KOPT-K1 (cell line): ENCODE measurements around the gene TEX2.
"Not testable (repeated sequence)": the region's sequence is repeated elsewhere in the genome, so short reads cannot be mapped to it uniquely, and the experiment has no call there.

ENCODE experiments used
- H3K27ac ChIP-seq: fragments of 200-600 bp; sonication (generic); 2 replicates; pipeline ENCODE4 v1.5.1; 2016; ENCODE audit warnings: antibody characterized with exemption, mild to moderate bottlenecking, low read depth, low read length; ENCODE audit not compliant: poor library complexity, severe bottlenecking
- H3K36me3 ChIP-seq: fragments of 200-600 bp; sonication (generic); 2 replicates; pipeline ENCODE4 v1.5.1; 2017; ENCODE audit warnings: antibody characterized with exemption, mild to moderate bottlenecking, low read length, moderate library complexity; ENCODE audit not compliant: insufficient read depth
- H3K9me3 ChIP-seq: fragments of 200-600 bp; sonication (generic); 2 replicates; pipeline ENCODE4 v1.5.1; 2017; ENCODE audit warnings: antibody characterized with exemption, low read length, mild to moderate bottlenecking; ENCODE audit not compliant: insufficient read depth, poor library complexity, severe bottlenecking

Gene TEX2

DNA sequence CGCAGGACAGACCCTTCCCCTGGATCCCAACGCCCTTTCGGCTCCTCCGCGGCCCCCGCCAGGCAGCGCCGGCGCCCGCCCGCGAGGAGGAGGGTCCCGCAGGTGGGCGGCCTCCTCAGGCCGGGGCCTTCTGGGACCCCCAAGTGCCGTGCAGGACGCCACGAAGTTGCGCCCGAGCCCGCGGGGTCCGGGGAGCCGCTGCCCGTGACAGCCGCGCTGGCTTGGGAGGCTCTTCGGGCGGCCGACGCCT lies 133.6 kb downstream of the TEX2 start:
- Histone ChIP-seq H3K27ac (peak overlapping the region; percentile 77), H3K36me3 (no peaks in the 10 kb centered on the region), H3K9me3 (no peaks in the 10 kb centered on the region)

DNA sequence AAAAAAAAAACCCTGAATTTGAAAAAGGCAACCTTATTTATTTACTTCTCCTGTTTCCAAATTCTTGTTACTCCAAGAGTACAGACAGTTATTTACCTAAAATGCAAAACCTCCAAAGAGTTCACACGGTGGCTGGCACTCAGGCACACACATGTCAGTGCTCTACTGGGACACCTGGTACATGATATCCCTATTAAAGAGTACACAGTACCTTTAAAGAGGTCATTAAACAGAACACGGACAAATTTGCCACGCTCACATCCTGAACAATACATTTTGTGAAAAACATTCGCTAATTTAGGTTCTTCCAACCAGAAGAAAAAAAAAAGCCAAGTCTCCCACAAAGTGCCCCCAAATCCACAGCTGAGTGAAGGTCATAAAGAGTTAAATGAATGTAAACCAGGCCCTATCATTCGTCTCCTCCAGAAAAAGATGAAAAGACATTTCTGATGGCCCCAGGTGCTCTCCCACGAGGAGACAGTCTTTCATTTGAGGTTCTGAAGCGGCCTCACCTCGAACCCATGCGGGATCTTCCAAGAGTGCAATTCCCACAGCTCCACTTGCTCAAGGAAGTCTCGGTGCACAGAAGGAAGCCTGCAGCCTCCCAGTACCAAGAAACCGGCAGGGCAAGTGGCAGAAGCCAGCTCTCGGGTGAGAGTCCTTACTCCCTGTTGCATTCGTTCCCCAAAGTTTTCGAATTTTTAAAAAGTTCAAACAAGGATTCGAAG lies 134.1 kb downstream of the TEX2 start:
- peak overlapping the region; percentile 77 for H3K27ac ChIP-seq
- no peaks in the 10 kb centered on the region for H3K9me3 ChIP-seq
- peaks cover 4% of the 10 kb centered on the region; the same call in 1 of the 2 replicates for H3K36me3 ChIP-seq

GRCh38 chr17:64126918-64127317 lies 136.1 kb downstream of the TEX2 start:
- Histone ChIP-seq H3K9me3 (no peaks in the 10 kb centered on the region), H3K36me3 (peaks cover 6% of the 10 kb centered on the region; the same call in 1 of the 2 replicates), H3K27ac (no peak overlapping the region)

- no peak overlapping the region for H3K27ac ChIP-seq
- no peaks in the 10 kb centered on the region for H3K9me3 ChIP-seq
- H3K36me3 ChIP-seq: peaks cover 6% of the 10 kb centered on the region; the same call in 1 of the 2 replicates
Observed at GRCh38 chr17:64125937-64126336, 137.1 kb downstream of the TEX2 start.

DNA sequence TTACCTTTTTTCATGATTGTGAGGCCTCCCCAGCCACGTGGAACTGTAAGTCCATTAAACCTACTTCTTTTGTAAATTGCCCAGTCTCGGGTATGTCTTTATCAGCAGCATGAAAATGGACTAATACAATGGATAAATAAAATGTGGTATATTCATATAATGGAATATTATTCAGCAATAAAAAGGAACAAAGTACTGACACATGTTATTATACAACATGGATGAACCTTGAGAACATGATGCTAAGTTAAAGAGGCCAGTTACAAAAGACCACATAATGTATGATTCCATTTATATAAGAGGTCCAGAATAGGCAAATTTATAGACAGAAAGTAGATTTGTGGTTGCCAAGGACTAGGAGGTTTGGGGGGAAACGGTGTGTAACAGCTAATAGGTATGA lies 138.5 kb downstream of the TEX2 start:
- Histone ChIP-seq H3K27ac (no peak overlapping the region), H3K36me3 (peaks cover 6% of the 10 kb centered on the region; the same call in 1 of the 2 replicates), H3K9me3 (no peaks in the 10 kb centered on the region)

DNA sequence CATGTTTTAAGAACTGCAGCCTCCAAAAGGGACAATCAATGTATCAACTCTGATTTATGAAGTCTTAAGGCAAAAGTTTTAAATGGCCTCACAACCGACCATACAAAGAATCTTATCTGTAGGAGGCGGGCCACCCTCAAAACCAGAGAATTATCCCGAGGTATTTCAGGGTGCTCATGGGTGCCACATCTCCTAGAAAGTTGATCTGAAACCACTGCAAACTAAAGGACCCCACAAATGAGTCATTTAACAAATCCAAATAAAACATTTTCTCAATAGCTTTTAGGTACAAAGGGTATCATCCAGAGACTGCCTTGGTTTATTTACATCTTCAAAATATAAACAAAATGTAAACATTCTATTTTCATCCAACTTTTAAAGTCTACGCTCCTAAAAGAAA lies 139.9 kb downstream of the TEX2 start:
- peaks cover 6% of the 10 kb centered on the region; the same call in 1 of the 2 replicates for H3K36me3 ChIP-seq

GRCh38 chr17:64120972-64121786 lies 141.9 kb downstream of the TEX2 start:
- not testable (repeated sequence) for H3K9me3 ChIP-seq, H3K36me3 ChIP-seq
- H3K27ac ChIP-seq: peak overlapping the region; percentile 74

More for the DNA sequence above, 139.9 kb downstream of the TEX2 start:
- Histone ChIP-seq H3K27ac (no peak overlapping the region), H3K9me3 (no peaks in the 10 kb centered on the region)

DNA sequence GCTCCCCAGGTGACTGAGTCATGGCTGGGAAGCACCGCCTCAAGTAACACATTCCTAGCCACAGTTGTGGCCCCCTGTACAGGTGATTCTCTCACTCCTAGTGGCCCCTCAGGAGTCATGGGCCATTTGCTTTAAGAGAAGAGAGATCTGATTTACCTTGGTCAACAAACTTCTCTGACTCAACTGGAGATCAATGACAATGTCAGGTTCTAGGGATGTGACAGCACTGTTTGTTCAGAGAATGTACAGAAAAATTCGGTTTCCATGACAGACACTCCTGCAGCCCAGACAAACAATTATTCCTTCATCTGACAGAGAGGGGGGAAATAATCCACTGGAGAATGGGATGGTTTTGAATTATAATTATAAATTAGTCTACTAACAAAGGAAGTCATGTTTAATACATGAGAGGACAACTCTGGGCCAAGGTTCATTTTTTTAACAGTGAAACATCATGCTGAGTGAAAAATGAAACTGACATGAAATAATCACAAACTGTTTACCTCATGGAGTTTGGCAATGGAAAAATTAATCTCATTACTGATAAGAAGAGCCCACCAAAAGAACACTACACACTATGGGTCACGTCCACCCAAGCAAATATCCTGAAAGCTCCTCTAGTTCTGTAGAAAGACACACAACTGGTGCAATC lies 142.8 kb downstream of the TEX2 start:
- peaks cover 6% of the 10 kb centered on the region; the same call in 1 of the 2 replicates for H3K36me3 ChIP-seq
- no peaks in the 10 kb centered on the region for H3K9me3 ChIP-seq
- peak overlapping the region; percentile 74 for H3K27ac ChIP-seq

DNA sequence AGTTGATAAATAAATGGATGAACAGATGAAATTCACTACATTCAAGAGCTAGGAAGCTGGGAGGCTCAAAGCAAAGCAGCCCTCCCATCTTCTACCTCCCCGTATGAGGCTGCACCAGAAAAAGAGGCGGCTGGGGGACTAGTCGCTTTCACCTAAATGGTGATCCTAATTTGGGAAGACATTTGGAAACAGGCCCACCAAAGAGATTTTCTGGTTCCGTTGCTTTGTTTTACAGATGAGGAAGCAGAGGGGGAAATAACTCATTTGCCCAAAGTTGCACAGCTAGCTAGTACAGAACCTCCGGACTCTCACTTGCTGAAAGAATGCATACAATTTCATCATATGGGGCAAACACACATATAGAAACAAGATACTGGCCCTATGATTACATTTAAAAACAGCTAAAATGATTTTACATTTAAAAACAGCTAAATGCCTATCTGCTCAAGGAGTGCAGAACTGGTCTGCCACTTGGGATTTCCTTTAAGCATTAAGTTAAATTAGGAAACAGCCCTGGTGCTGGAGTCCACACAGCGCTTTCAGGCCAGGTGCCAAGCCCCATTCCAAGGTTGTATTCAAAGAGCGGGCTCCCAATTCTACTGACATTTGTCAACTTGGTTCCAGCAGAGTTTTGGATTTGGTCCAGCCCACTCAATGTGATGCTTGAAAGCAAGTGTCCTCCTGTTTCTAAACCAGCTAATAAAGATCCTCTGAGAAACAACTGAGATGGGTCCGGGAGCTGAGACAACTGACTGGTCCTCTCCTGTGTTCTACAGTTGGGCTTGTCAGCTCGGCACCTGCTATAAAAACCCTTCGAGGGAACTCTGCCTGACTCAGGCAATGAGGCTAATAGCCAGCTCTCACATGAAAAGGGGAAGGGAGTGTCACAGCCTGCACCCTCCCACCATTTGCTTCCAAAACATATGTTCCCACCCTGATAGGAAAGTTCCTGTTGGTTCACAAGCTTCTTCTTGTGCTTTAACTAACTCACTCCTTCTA lies 144.8 kb downstream of the TEX2 start:
- no peaks in the 10 kb centered on the region for H3K9me3 ChIP-seq
- H3K36me3 ChIP-seq: no peaks in the 10 kb centered on the region
- peak overlapping the region; percentile 48 for H3K27ac ChIP-seq

GRCh38 chr17:64115822-64116534 lies 147.1 kb downstream of the TEX2 start:
- no peaks in the 10 kb centered on the region for H3K9me3 ChIP-seq
- peak overlapping the region; percentile 42 for H3K27ac ChIP-seq
- no peaks in the 10 kb centered on the region for H3K36me3 ChIP-seq

- Histone ChIP-seq H3K36me3 (no peaks in the 10 kb centered on the region), H3K9me3 (no peaks in the 10 kb centered on the region), H3K27ac (peak overlapping the region; percentile 42)
Observed at GRCh38 chr17:64115043-64115698, 147.9 kb downstream of the TEX2 start.

GRCh38 chr17:64113006-64113405 lies 150.1 kb downstream of the TEX2 start:
- H3K36me3 ChIP-seq: no peaks in the 10 kb centered on the region
- no peak overlapping the region for H3K27ac ChIP-seq
- no peaks in the 10 kb centered on the region for H3K9me3 ChIP-seq

GRCh38 chr17:64111831-64112230 lies 151.2 kb downstream of the TEX2 start:
- Histone ChIP-seq H3K9me3 (no peaks in the 10 kb centered on the region), H3K27ac (no peak overlapping the region)

More at GRCh38 chr17:64111831-64112230, 151.2 kb downstream of the TEX2 start:
- H3K36me3 ChIP-seq: no peaks in the 10 kb centered on the region
